WERI-Rb-1 (cell line): ENCODE results near the gene TGM2.
A peak's percentile ranks its signal among the peaks of the same experiment; 100 is the strongest.

Experiments used
- DNase-seq: peaks from one replicate; pipeline ENCODE4 v3.0.0-alpha.2; 2020
- H3K27ac ChIP-seq: fragments of 250-450 bp; sonication (Bioruptor Pico); 2 replicates; pipeline ENCODE4 v1.5.1; 2020; ENCODE audit warnings: mild to moderate bottlenecking, moderate library complexity
- H3K27me3 ChIP-seq: fragments of 250-450 bp; sonication (Bioruptor Pico); 2 replicates; pipeline ENCODE4 v1.5.1; 2021; ENCODE audit warnings: mild to moderate bottlenecking, low read depth, moderate library complexity; ENCODE audit not compliant: insufficient read depth, severe bottlenecking
- H3K36me3 ChIP-seq: fragments of 250-450 bp; sonication (Bioruptor Pico); 2 replicates; pipeline ENCODE4 v1.5.1; 2020; ENCODE audit warnings: mild to moderate bottlenecking, moderate library complexity
- H3K4me3 ChIP-seq: 2 replicates; pipeline ENCODE4 v1.5.1; 2011; ENCODE audit warnings: low read depth, mild to moderate bottlenecking, control low read depth, low read length
- H3K9me3 ChIP-seq: fragments of 250-450 bp; sonication (Bioruptor Pico); 2 replicates; pipeline ENCODE4 v1.5.1; 2021; ENCODE audit warnings: mild to moderate bottlenecking, moderate library complexity; ENCODE audit not compliant: severe bottlenecking
- CTCF ChIP-seq: IDR thresholded peaks from 2 replicates; pipeline ENCODE4 v1.5.1; 2011; ENCODE audit warnings: low read depth, mild to moderate bottlenecking, control low read depth, inconsistent platforms, low read length

TGM2 gene

DNA sequence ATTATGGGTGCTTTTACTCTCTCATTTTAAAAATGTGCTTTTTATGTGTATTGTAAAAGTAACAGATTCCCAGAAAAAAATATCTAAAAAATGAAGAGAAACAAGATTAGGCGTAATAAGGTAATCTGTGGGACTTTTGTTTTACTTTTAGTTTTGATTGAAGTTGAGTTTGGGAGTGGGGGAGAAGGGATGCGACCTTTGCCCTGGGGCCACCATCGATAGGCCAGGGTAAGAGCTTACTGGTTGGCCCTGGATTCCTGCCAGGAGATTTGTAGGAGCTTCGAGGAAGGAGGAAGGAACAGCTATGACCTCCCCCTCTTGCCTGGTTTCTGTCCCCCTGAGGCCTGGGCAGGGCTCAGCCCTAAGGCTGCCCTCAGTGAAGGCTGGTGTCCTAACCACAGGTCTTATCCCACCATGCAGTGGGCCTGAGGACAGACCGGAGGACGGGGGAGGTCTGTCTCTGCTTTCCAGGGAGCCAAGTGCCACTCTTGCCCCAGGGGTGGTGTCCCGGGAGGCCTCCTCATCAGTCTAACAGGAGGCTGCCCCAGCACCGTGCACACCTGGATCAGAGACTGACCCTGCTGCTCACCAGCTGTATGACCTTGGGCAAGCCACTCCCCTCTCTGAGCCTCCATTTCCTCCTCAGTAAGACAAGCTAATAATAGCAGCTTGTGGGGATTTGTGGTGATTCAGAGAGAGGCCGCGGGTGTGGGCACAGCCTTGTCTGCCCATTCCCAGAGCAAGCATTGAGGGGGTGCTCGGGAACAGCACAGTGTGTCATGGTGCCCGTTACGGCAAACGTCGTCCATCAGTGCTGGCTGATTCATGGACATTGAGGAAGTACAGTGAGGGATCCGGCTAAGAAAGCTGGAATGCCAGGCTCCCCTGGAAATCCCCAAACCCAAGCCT lies 21.2 kb downstream of the TGM2 start:
- no peak overlapping the region for H3K4me3 ChIP-seq
- H3K36me3 ChIP-seq = no peaks in the 10 kb centered on the region
- no peaks in the 10 kb centered on the region for H3K27me3 ChIP-seq
- DNase-seq = peak; percentile 62
- peak overlapping the region; percentile 56 for H3K27ac ChIP-seq
- H3K9me3 ChIP-seq = no peaks in the 10 kb centered on the region
- TF ChIP-seq CTCF = no peak

DNA sequence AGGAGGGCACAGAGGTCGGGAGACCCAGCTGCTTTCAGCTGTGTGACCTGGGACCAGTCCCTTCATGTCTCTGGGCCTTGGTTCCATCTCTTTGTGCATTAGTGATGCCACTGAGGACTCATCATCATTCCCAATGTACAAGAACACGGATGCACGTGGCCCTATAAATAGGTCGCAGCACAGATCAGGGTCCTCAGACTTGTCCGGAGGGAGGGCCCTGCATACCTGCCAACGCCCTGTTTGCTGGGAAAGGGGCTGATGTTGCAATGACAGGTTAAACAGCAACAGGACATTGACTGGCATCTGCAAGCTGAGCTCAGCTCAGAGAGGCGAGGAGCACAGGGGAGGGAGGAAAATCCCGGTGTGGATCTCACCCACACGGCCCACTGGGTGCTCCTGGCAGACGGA lies 21.8 kb downstream of the TGM2 start:
- TF ChIP-seq CTCF = no peak
- Histone ChIP-seq H3K36me3 (no peaks in the 10 kb centered on the region), H3K27me3 (no peaks in the 10 kb centered on the region), H3K9me3 (no peaks in the 10 kb centered on the region), H3K4me3 (no peak overlapping the region), H3K27ac (no peak overlapping the region; the same call in 1 of the 2 replicates)
- DNase-seq = peak; percentile 32

- no peak for TF ChIP-seq CTCF
- no peak overlapping the region for H3K27ac ChIP-seq
These were observed 23.1 kb downstream of the TGM2 start for GRCh38 chr20:38141889-38142494.

GRCh38 chr20:38141204-38141888 lies 23.7 kb downstream of the TGM2 start:
- no peaks in the 10 kb centered on the region for H3K27me3 ChIP-seq
- no peak overlapping the region for H3K27ac ChIP-seq
- no peaks in the 10 kb centered on the region for H3K36me3 ChIP-seq
- no peak for DNase-seq
- H3K4me3 ChIP-seq = no peak overlapping the region
- H3K9me3 ChIP-seq = no peaks in the 10 kb centered on the region
- no peak for TF ChIP-seq CTCF

More at GRCh38 chr20:38141889-38142494, 23.1 kb downstream of the TGM2 start:
- Histone ChIP-seq H3K27me3 (no peaks in the 10 kb centered on the region), H3K4me3 (no peak overlapping the region), H3K36me3 (no peaks in the 10 kb centered on the region), H3K9me3 (no peaks in the 10 kb centered on the region)
- DNase-seq = no peak

DNA sequence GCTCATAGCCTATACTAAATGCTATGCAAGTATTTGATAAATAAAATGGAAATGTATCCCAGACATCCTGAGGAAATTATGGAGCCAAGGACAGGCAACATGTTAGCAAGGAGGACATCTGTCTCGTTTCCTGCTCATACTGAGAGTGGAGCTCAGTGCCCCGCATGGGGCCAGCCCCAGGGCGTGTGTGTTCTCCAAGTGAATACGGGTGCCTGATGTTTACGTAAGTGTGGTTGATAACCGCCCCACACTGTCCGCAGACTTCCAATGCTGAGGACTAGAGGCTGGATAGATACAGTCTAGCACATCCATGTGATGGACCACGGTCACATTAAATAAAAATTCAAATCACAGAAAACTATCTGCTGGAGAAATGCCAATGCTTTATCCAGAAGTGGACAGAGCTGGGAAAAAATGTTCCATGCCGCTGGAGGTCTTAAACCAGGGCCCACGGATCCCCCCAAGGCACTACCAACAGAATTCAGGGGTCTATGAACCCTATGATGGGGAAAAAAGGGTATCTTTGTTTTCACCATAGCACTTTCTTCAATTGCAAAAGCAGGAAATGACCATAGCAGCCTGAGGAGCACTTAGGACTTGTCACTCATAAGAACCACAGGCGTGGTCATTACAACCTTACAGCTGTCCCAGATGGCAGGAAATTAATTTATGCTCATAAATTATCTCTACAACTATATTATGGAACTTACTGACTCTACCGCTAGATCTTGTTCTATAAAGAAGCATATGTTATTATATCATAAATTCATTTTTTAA lies 24.9 kb downstream of the TGM2 start:
- Histone ChIP-seq H3K27me3 (no peaks in the 10 kb centered on the region), H3K9me3 (no peaks in the 10 kb centered on the region), H3K27ac (no peak overlapping the region), H3K4me3 (no peak overlapping the region), H3K36me3 (no peaks in the 10 kb centered on the region)
- no peak for DNase-seq
- TF ChIP-seq CTCF = no peak
